HG03469 (cell line): Measurements from ENCODE around the gene RPL13A.
"Not testable (repeated sequence)": the region's sequence is repeated elsewhere in the genome, so short reads cannot be mapped to it uniquely, and the experiment has no call there.

ENCODE experiments used
- ATAC-seq: cut with Tn5 transposase; IDR thresholded peaks from one replicate; pipeline ENCODE4 v1.9.1; 2021; ENCODE audit warnings: mild to moderate bottlenecking, moderate library complexity, moderate number of reproducible peaks; ENCODE audit not compliant: unreplicated experiment

RPL13A gene

DNA sequence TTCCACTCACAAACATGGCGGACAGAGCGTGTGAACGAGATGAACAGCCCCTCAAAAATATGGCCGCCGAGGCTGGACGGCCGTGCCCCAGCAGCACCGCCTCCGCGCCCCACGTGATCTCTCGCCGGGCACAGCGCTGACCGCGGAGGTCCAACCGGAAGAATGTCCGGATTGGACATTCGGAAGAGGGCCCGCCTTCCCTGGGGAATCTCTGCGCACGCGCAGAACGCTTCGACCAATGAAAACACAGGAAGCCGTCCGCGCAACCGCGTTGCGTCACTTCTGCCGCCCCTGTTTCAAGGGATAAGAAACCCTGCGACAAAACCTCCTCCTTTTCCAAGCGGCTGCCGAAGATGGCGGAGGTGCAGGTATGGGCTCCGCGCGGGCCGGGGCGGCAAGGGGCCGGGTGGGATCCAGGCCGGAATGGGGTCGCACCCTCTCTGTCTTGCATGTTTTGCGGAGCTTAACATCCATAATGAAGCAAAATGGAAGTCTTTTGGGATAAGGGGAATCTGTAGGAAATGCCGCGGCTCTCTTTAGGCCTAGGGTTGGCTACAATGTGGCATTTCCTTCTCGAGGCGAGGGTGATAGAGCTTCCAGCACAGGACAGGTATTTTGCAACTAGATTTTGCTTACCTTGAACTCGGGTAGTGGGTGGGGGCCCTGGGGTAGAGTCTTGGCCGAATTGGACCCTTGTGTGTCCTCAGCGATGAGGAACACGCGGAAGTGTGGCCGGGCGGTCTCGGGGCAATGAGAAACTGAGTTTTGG, at the start of gene RPL13A:
Gene RPL13A (plus strand): TSS at position 332 of the 769 bp plus-strand sequence. CDS start 22 bp downstream, at position 354.
- ATAC-seq, result peak; percentile 66

DNA sequence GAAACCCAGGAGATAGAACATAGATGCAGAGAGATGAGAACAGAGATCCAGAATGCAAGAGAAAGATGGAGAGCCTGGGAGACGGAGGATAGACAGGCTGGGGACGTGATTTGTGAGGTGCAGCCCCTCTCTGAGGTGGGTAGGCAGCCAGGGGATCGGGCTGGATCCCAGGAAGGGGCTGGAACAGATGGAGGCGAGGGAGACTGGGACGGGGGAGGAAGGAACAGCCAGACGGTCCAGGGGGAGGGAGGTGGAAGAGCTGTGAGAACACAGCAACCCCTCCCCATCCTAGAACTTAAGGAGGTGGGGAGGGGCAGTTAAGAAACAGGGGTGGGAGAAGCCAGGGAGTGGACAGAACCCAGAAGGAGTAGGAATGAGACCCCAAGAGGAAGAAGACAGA, 49.1 kb upstream of the RPL13A start:
- no peak for ATAC-seq

DNA sequence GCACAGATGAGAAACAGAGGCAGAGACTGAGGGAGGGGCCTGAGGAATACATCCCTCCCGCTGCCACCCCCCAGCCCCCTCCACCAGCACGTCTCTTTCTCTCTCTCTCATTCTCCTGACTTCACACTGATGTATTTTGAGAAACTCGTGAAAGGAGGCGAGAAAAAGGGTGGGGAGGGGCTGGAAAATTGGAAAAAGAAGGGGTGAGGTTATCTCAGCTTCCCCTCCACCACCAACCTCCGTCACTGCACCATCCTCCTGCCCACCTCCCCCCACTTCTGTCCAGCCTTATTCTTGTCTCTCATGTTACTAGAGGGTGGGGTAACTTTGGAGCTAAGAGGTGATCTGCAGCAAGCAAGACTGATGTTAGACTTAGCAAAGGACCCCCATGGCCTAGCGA, 47.6 kb upstream of the RPL13A start:
- no peak for ATAC-seq

DNA sequence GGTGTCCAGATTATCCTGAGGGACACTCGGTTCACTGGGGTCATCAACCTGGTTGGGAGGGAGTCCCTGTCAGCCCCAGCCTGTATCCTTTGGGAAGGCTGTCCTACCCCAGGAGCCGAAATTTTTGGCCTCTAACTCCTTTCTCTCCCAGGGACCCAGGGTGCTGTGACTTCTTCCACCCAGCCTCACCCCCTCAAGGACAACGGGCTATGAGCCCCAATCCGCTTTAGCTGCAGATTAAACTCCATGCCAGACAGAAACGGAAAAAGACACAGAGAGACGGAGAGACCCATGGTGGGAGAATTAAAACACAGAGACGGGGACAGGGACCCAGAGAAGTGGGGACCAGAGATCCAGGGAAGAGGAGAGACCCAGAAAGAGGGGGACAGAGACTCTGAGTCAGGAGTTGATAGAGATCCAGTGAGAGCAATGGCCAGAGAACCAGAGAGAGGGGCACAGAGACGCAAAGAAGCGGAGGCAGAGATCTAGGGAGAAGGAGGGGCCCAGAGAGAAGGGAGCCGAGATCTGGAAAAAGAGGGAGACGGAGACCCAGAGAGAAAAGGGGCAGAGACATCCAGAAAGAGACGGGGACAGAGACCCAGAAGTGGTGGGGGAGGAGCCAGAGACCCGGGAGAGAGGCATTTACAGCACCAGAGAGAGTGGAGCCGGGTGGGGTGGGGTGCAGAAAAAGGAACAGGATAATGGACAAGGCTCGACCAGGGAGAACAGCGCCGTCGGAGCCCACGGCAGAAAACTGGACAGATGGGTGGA, 46.8 kb upstream of the RPL13A start:
- ATAC-seq, result no peak

DNA sequence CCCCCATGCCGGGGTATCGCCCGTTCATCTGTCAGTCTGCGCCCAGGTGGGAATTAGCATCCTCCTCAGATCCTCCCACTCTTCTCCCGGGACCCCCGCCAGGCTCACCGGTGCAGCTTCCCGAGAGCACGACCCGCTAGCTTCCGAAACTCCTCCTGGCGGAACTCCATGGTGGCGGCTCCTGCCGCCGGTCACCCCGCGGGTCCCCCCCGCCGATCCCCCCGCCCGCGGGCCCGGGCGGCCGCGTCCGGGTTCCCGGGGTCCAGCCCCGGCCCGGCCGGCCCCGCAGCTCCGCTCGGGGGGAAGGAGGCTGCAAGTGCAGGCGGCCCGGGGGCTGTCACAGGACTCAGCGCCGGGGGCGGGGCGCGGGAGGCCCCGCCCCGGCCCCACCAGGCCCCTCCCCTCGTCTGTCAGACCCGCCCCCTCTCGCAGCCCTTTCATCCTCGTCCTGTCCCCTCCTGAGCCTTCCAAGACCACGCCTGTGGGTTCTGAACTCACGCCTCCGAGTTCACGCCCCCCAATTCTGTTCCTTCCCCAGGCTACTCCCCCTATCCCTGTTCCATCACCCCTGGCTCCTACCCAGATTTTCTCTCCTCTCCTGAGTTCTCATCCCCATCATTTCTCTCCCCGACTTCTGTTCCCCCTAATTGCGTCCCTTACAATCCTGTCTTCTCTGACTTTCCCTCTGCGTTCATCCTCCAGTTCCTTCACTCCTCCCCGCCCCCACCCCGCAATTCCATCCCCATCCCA, 46.0 kb upstream of the RPL13A start, which contains the start of gene SLC17A7:
Gene SLC17A7 (minus strand): TSS at position 318 of the 750 bp plus-strand sequence. CDS start 148 bp downstream, at position 170.
- ATAC-seq, result no peak

DNA sequence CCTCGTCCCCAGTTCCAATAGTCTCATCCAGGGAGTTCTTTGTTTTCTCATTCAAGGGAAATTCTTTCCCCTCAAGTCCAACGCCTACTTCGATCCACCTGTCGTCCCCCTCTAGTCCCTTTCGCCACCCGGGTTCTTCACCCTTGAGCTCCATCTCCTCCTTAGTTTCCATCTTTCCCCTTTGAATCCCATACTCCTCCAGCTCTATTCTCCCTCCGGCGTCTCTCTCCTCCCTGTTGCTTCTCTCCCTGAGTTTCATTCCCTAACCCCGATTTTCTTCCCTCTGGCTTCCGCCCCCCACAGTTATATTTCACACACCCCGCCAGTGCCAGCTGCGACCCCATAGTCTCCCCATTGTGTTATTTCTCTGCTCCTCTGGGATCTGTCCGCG, 45.5 kb upstream of the RPL13A start:
- no peak for ATAC-seq

DNA sequence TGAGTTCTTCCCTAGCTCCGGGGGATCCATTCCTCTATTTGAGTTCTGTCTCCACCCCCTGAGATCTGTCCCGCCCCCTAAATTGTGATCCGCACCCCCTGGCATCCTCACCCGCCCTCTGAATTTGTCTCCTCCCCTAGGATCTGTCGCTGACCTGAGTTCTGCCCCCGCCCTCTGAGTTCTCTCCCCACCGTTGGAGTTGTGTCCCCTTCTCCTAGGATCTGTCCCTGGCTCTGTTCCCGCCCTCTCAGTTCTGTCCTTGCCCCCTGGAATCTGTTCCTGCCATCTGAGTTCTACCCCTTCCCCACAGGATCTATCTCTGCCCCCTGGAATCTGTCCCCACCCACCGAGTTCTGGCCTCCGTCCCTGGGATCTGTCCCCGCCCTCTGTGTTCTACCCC, 45.1 kb upstream of the RPL13A start:
- no peak for ATAC-seq

DNA sequence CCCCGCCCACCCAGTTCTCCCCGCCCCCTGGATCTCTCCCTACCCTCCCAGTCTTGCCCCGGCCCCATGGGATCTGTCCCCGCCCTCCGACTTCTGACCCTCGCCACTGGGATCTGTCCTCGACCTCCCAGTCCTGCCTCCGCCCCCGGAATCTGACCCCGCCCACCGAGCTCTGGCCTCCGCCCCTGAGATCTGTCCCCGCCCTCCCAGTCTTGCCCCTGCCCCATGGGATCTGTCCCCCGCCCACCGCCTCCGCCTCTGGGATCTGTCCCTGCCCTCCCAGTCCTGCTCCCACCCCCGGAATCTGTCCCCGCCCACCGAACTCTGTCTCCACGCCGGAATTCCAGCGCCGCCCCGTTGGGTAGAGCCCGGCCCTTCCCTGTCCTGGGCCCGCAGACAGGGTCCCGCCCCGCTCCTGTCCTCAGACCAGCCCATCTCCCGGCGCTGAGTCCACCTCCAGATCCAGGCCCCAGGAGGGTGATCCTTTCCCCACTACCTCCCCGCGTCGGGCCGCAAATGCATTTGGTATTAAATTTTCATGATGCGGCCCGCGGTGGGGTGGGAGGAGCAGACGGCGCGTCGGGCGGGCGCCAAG, 44.5 kb upstream of the RPL13A start:
- peak; percentile 4 for ATAC-seq

DNA sequence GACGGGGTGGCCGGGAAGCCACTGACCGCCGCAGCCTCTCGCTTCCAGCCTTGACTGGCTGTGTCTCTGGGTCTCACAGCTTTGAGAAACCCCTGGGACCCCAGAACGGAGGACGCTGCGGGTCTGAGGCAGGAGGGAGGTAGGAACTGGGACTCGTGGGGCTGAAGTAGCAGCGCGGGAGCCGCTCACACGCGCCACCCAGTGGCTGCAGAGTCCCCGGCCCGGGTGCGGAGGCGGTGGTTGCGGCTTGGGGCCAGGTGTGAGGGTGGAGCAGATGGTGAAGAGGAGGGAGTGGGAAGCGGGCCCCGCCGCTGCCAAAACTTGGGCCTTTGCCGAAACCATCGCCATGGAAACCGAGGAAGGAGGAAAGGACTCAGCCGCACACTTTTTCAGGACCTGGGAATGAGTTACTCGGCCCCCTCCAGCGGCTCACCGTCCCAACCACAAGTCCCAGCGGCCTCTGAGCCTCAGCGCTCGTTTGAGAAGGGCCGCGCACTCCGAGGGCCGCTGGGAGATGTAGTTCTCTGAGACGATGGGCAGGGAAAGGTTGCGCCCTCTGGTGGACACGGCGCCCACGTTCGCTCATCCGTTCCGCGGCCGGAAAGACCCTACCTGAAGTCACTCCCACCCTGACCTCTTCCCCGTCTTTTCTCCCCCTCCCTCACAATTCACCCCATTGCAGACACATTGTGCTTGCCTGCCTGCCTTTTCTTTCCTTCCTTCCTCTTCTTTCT, 43.9 kb upstream of the RPL13A start:
- ATAC-seq, result peak; percentile 46

DNA sequence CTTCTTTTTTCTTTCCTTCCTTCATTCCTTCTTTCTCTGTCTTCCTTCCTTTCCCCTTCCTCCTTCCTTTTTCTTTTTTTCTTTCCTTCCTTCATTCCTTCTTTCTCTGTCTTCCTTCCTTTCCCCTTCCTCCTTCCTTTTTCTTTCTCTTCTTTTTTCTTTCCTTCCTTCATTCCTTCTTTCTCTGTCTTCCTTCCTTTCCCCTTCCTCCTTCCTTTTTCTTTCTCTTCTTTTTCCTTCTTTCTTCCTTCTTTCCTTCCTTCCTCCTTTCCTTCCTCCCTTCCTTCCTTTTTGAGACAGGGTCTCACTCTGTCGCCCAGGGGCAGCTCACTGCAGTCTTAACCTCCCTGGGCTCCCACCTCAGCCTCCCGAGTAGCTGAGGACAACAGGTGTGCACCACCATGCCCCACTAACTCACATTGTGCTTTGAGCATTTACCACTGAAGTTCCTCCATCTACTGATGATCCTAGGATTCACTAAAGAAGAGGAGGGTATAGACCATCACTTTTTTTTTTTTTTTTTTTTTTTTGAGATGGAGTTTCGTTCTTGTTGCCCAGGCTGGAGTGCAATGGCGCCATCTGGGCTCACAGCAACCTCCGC, 43.2 kb upstream of the RPL13A start:
- ATAC-seq, result not testable (repeated sequence)

DNA sequence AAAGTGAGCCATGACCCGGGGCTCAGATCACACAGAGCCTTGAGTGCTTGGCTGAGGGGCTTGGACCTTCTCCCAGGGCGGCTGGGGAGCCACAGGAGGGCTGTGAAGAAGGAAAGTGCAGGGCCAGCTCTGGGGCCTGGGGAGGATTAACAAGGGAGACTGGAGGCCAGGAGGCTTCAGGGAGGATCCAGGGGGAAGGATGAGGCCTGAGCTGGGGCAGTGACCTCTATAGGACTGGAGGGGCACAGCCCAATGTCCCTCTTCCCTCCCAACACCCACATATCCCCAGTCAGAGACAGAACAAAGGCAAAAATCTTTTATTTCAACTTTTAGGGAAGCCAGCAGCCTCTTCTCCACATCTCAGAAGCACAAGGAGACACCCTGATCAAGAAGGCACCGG, 41.4 kb upstream of the RPL13A start:
- ATAC-seq, result no peak

DNA sequence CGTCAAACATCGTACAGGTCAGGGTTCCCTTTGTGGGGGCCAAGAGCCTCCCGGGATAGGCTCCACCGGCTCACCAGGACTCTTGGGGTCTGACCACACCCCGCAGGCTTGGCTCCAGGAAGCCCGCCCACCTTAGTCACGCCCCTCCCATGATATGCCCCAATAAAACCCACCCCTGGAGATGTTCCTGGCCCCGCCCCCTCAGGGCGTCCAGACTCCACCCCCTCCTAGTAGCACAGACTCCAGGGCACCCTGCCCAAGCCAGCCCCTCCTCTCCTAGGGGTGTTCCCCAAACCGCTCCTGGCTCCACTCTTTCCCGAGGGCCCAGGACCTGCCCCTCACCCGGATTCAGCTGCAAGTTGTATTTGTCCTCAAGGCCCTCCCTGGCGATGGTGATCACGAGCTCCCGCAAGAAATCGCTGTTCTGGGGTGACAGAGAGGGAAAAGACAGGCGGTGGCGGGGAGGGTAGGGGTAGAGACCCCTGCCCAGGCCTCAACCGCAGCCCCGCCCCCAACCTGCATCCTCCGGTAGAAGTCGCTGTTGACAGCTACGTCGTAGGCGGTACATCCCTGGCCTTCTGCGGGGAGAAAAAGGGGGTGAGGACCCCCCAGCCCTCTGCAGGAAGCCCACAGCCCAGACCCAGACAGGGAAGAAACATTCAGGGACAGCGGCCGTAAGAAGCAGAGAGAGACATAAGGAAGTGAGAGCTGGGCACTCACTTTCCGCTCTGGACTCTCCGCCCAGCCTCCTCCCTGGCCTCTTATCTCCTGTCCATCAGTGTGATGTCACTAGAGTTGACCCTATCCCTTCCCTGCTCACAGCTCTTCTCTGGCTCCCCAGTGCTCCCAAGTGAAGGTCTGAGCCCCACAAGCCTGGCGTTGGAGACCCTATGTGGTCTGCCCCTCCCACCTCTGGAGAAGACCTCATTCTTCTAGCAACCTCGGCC, 39.6 kb upstream of the RPL13A start:
- ATAC-seq, result no peak

DNA sequence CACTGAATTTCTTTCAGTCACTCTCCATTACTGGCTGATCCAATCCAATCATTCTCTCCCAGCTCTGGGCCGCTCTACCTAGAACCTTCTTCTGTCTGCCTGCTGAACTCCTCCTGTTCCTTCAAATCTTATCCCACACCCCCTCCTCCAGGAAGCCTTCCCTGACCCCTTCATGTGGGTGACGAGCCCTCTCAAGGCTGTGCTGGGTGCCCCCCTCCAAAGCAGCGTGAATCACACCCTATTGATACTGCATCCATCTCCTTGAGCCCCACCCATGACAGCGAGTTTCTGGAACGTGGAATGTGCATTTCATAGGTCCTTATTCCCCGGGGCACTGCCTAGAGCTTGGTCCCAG, 39.0 kb upstream of the RPL13A start:
- ATAC-seq, result no peak

DNA sequence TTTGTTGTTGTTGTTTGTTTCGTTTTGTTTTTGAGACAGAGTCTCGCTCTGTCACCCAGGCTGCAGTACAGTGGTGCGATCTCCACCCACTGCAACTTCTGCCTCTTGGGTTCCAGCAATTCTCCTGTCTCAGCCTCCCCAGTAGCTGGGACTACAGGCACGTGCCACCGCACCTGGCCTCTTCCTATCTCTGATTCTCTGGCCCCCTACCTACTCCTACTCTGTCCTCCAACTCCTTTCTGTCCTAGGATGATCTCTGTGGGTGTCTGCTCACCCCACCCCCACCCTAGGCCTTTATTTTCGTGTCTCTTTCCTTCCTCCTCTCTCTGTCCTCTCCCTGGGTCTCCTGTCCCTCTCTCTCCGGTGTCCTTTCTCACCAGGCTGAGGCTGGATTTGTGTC, 37.0 kb upstream of the RPL13A start:
- ATAC-seq, result no peak

DNA sequence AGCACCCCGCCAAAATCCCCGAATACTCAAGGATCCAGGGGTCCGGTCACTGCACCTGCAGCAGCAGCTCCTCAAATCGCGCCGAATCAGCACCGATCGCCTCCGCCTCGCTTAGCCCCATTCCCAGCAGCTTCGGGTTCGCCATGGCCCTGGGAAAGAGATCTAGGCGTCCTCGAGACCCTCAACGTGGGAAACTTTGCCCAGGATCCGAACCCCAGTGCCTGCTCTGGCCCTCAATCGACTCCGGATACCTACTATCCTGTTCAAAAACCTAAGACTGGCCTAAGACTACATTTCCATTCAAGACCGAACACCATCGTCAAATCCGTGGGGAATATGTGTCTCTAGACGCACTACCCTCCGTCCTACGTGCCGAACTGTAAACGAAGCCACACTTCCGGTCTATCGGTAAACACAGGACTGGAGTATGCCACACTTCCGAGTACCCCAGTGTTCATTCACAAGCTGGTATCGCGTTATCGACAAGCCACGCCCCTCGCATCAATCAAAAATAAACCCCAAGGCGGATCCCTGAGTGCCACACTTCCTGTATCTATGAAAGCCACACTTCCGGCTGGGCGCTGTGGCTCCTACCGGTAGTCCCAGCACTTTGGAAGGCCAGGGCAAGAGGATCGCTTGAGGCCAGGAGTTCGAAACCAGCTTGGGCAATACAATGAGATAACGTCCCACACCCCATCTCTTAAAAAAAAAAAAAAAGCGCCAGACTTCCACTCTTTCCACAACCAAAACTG, 35.8 kb upstream of the RPL13A start, which contains the start of gene PIH1D1:
Gene PIH1D1 (minus strand): TSS at position 385 of the 752 bp plus-strand sequence. CDS start 240 bp downstream, at position 145.
- peak; percentile 27 for ATAC-seq

DNA sequence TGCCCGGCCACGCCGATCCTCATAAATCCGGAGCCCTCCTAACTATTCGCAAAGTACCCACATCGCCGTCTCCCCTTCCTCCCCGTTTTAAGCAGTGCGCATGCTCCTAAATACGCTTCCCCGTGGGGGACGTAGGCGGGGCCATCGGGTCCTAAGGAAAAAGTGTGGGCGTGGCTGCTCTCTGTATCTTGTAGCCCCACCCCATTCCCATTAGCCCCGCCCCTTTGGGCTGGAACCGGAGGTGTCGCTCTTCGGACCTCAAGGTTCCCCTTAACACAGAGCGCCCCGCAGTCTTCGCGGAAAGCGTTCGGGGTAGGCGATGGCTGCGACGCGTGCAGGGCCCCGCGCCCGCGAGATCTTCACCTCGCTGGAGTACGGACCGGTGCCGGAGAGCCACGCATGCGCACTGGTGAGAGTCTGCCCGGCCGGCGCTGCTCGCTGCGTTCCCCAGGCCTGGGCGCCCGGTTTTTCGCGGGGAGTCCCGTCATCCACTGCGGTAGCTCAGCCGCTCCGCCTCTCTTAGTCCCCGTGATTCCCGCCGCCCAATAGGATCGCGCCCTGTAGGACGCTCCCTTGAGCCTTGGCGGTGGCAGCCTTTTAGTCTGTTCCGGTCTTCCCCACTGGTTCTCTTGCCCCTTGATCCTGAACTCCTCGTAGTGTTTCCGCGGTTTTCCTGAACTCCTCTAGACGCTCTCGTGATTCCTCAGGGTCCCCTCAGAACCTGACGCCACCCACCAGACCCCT, 34.2 kb upstream of the RPL13A start, which contains the start of gene ALDH16A1:
Gene ALDH16A1 (plus strand): TSS at position 213 of the 744 bp plus-strand sequence. CDS start 107 bp downstream, at position 320.
- ATAC-seq, result peak; percentile 75

DNA sequence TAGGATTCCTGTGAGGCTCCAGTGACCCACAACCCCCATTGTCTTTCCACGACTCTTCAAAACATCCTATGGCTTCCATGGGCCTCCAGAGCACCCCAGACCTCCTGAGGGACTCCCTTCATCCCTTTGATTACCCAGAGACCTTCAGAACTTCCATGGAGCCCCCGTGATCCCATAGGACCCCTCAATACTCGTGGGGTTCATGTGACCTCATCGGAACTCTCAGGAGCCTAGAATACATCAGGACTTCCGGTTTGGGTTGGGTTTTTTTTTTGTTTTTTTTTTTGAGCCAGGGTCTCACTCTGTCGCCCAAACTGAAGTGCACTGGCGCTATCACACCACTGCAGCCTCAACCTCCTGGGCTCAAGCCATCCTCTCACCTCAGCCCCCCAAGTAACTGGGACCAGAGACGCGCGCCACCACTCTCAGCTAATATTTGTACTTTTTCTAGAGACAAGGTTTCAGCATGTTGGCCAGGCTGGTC, 33.6 kb upstream of the RPL13A start:
- no peak for ATAC-seq
